Trophoblast cell (in vitro differentiated cells and primary cell): ENCODE measurements around the gene CCNB2.

ENCODE experiments used
- DNase-seq, 2 donors: peaks; one replicate each; pipeline ENCODE4 v3.0.0-alpha.2; 2016
- H2AFZ ChIP-seq: 2 replicates; pipeline ENCODE4 v1.6.1; 2013; ENCODE audit warnings: low read length, moderate library complexity, mild to moderate bottlenecking; ENCODE audit not compliant: insufficient read depth, poor library complexity
- H2AK5ac ChIP-seq: 2 replicates; pipeline ENCODE4 v1.6.1; 2013; ENCODE audit warnings: mild to moderate bottlenecking, low read length
- H2BK120ac ChIP-seq: 2 replicates; pipeline ENCODE4 v1.6.1; 2013; ENCODE audit warnings: low read length, mild to moderate bottlenecking, moderate library complexity; ENCODE audit not compliant: insufficient read depth, poor library complexity
- H2BK12ac ChIP-seq: 2 replicates; pipeline ENCODE4 v1.6.1; 2013; ENCODE audit warnings: mild to moderate bottlenecking, low read length, moderate library complexity
- H2BK5ac ChIP-seq: 2 replicates; pipeline ENCODE4 v1.6.1; 2013; ENCODE audit warnings: low read length, low read depth, moderate library complexity, mild to moderate bottlenecking; ENCODE audit not compliant: poor library complexity
- H3K14ac ChIP-seq: 2 replicates; pipeline ENCODE4 v1.6.1; 2013; ENCODE audit warnings: mild to moderate bottlenecking, low read length
- H3K18ac ChIP-seq: 2 replicates; pipeline ENCODE4 v1.6.1; 2013; ENCODE audit warnings: mild to moderate bottlenecking, low read length
- H3K23ac ChIP-seq: 2 replicates; pipeline ENCODE4 v1.6.1; 2013; ENCODE audit warnings: low read length
- H3K27ac ChIP-seq: 2 replicates; pipeline ENCODE4 v1.5.1; 2013; ENCODE audit warnings: low read depth, mild to moderate bottlenecking, inconsistent platforms, low read length, moderate library complexity
- H3K27me3 ChIP-seq: 2 replicates; pipeline ENCODE4 v1.6.1; 2013; ENCODE audit warnings: inconsistent platforms, mild to moderate bottlenecking, low read length, moderate library complexity; ENCODE audit not compliant: insufficient read depth
- H3K36me3 ChIP-seq, 2 experiments: 1 replicate in 1 of 2; 2 replicates in 1 of 2; pipeline ENCODE4 v1.6.1; 2013; ENCODE audit warnings: low read length in 2 of 2, mild to moderate bottlenecking in 2 of 2, moderate library complexity in 1 of 2; ENCODE audit not compliant: insufficient read depth in 2 of 2, control insufficient read depth in 1 of 2
- H3K4ac ChIP-seq: 2 replicates; pipeline ENCODE4 v1.6.1; 2013; ENCODE audit warnings: low read depth, mild to moderate bottlenecking, low read length, moderate library complexity
- H3K4me1 ChIP-seq, 2 experiments: 1 replicate in 1 of 2; 2 replicates in 1 of 2; pipeline ENCODE4 v1.6.1; 2013; ENCODE audit warnings: low read length in 2 of 2, mild to moderate bottlenecking in 2 of 2, moderate library complexity in 1 of 2; ENCODE audit not compliant: insufficient read depth in 2 of 2, control insufficient read depth in 1 of 2
- H3K4me2 ChIP-seq: 2 replicates; pipeline ENCODE4 v1.6.1; 2013; ENCODE audit warnings: inconsistent platforms, mild to moderate bottlenecking, low read length, moderate library complexity
- H3K4me3 ChIP-seq: 2 replicates; pipeline ENCODE4 v1.5.1; 2013; ENCODE audit warnings: mild to moderate bottlenecking, low read depth, low read length, inconsistent platforms
- H3K79me1 ChIP-seq: one replicate; pipeline ENCODE4 v1.6.1; 2013; ENCODE audit warnings: low read length
- H3K79me2 ChIP-seq: 2 replicates; pipeline ENCODE4 v1.6.1; 2013; ENCODE audit warnings: low read length, mild to moderate bottlenecking; ENCODE audit not compliant: control insufficient read depth, insufficient read depth, poor library complexity
- H3K9ac ChIP-seq: 2 replicates; pipeline ENCODE4 v1.6.1; 2013; ENCODE audit warnings: mild to moderate bottlenecking, low read length
- H3K9me3 ChIP-seq: 2 replicates; pipeline ENCODE4 v1.6.1; 2013; ENCODE audit warnings: low read depth, mild to moderate bottlenecking, control low read depth, inconsistent platforms, low read length; ENCODE audit not compliant: insufficient read depth
- H4K12ac ChIP-seq: 2 replicates; pipeline ENCODE4 v1.6.1; 2013; ENCODE audit warnings: low read depth, mild to moderate bottlenecking, low read length, moderate library complexity
- H4K8ac ChIP-seq: 2 replicates; pipeline ENCODE4 v1.6.1; 2013; ENCODE audit warnings: low read depth, mild to moderate bottlenecking, low read length, moderate library complexity
- H4K91ac ChIP-seq: one replicate; pipeline ENCODE4 v1.6.1; 2013; ENCODE audit warnings: low read depth, mild to moderate bottlenecking, low read length, moderate library complexity
- WGBS: extraction: QIAGEN DNeasy Blood & Tissue Kit; methylation state at CpG from one replicate; pipeline ENCODE4 v1.1.7; 2013; ENCODE audit warnings: missing lambda C conversion rate; ENCODE audit not compliant: insufficient read length, insufficient coverage; ENCODE audit errors: extremely low coverage; 5-methylcytosine and 5-hydroxymethylcytosine counted together

The CCNB2 gene

DNA sequence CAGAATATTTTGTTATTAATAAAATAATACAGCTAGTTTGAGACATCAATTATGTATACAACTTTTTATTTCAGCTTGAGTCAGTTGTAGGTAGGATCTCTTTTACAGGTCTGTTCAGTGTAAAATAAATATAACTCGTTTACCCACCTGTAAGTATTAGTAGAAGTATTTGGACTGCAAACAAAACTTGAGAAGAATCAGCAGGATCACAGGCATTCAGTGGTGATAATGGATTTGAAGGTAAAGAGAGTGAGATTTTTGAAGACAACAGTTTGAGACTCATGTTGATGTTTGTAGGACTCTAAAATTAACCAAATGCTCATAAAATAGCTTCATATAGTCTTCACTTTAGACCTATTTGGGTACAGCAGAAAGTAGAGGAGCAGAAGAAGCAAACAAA, 35.5 kb upstream of the CCNB2 start:
- no peaks in the 10 kb centered on the region for H3K4me1 ChIP-seq
- H3K23ac ChIP-seq, result no peak overlapping the region
- no peaks in the 10 kb centered on the region for H3K79me2 ChIP-seq
- H3K18ac ChIP-seq, result no peak overlapping the region
- H4K12ac ChIP-seq, result no peak overlapping the region
- no peak overlapping the region for H3K14ac ChIP-seq
- H3K27ac ChIP-seq, result no peak overlapping the region
- H4K91ac ChIP-seq, result no peak overlapping the region
- WGBS, result no CpG with 5 or more reads among the region's 1 CpG
- H2BK120ac ChIP-seq, result no peak overlapping the region
- no peak overlapping the region for H3K4me2 ChIP-seq
- DNase-seq, result no peak
- no peaks in the 10 kb centered on the region for H3K79me1 ChIP-seq
- no peak overlapping the region for H3K9ac ChIP-seq
- H3K27me3 ChIP-seq, result no peaks in the 10 kb centered on the region
- H2BK5ac ChIP-seq, result no peak overlapping the region
- H3K4ac ChIP-seq, result no peak overlapping the region
- no peak overlapping the region for H2AK5ac ChIP-seq
- peaks cover 29 to 35% of the 10 kb centered on the region in 2 experiments for H3K36me3 ChIP-seq
- H3K9me3 ChIP-seq, result no peaks in the 10 kb centered on the region
- no peak overlapping the region for H4K8ac ChIP-seq
- no peak overlapping the region for H2BK12ac ChIP-seq
- no peak overlapping the region for H2AFZ ChIP-seq
- no peak overlapping the region for H3K4me3 ChIP-seq

DNA sequence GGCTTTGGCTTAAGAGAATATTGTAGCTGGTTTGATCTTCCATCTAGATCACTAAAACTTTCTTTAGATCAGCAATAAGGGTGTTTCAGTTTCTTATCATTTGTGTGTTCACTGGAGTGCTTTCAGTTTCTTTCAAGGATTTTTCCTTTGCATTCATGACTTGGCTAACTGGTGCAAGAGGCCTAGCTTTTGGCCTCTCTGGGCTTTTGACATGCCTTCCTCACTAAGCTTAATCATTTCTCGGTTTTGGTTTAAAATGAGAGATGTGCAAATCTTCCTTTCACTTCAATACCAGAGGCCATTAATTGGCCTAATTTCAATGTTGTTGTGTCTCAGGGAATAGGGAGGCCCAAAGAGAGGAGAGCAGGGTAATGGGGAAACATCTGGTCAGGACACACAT, 30.3 kb upstream of the CCNB2 start:
- Histone ChIP-seq H3K4me2 (no peak overlapping the region), H2BK5ac (no peak overlapping the region), H4K8ac (no peak overlapping the region), H3K18ac (no peak overlapping the region), H3K27me3 (no peaks in the 10 kb centered on the region), H2BK12ac (no peak overlapping the region), H3K14ac (no peak overlapping the region), H4K12ac (no peak overlapping the region), H3K4me3 (no peak overlapping the region), H3K9me3 (no peaks in the 10 kb centered on the region), H3K4me1 (no peaks in the 10 kb centered on the region), H3K23ac (no peak overlapping the region), H4K91ac (no peak overlapping the region), H3K9ac (no peak overlapping the region), H3K36me3 (peaks cover 14 to 15% of the 10 kb centered on the region in 2 experiments), H2AFZ (no peak overlapping the region), H3K79me1 (no peaks in the 10 kb centered on the region), H2AK5ac (no peak overlapping the region), H3K79me2 (no peaks in the 10 kb centered on the region), H2BK120ac (no peak overlapping the region), H3K4ac (no peak overlapping the region), H3K27ac (no peak overlapping the region)
- no CpG with 5 or more reads among the region's 1 CpG for WGBS
- DNase-seq, result no peak

DNA sequence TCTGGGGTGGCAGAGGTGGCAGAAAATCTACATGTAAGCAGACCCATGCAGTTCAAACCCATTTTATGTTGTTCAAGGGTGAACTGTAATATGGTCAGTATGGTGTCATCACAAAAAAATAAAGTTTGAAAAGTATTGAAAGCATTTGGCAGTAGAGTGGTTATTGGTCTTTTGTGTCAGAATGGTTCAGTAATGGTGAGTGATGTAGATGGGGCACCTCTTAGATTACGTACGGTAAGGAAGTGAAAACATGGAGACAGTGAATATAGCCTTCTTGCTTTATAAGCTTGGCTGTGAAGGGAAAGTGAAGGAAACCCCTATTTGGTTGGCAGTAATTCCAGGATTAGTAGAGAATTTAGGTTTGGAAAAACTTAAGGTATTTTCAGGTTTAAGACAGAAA, 17.2 kb upstream of the CCNB2 start:
- Histone ChIP-seq H4K91ac (no peak overlapping the region), H3K9me3 (no peaks in the 10 kb centered on the region), H2BK12ac (no peak overlapping the region), H3K79me1 (no peaks in the 10 kb centered on the region), H4K12ac (no peak overlapping the region), H3K79me2 (no peaks in the 10 kb centered on the region), H2BK5ac (no peak overlapping the region), H3K9ac (no peak overlapping the region), H4K8ac (no peak overlapping the region), H3K36me3 (peaks cover 14 to 26% of the 10 kb centered on the region in 2 experiments), H3K23ac (no peak overlapping the region), H3K18ac (no peak overlapping the region), H2AK5ac (no peak overlapping the region), H3K27me3 (no peaks in the 10 kb centered on the region), H3K4me2 (no peak overlapping the region), H2BK120ac (no peak overlapping the region), H3K4ac (no peak overlapping the region), H2AFZ (no peak overlapping the region), H3K14ac (no peak overlapping the region), H3K4me1 (no peaks in the 10 kb centered on the region), H3K4me3 (no peak overlapping the region), H3K27ac (no peak overlapping the region)
- DNase-seq, result no peak
- no CpG with 5 or more reads among the region's 2 CpGs for WGBS

DNA sequence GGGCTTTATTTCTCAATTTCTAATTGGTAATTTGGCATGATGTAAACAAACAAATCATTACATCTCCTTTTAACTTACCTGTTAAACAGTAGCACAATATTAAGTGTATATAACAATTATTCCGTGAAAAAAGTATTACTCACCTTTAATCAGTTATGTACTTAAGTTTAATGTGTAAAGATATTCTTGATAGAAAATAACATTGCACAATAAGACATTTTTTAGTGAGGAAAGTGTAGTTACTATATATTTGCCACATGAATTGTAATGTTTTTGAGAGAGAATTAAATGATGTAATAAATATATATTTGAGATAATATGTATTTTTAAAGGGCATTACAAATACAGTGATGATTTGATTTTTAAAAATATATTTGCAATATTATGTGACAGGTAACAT, 10.9 kb upstream of the CCNB2 start:
- no peaks in the 10 kb centered on the region for H3K27me3 ChIP-seq
- no peak overlapping the region for H3K4ac ChIP-seq
- no peak overlapping the region for H4K8ac ChIP-seq
- no peak overlapping the region for H2AK5ac ChIP-seq
- H3K79me1 ChIP-seq, result no peaks in the 10 kb centered on the region
- no peaks in the 10 kb centered on the region for H3K79me2 ChIP-seq
- no peak overlapping the region for H4K12ac ChIP-seq
- no peak overlapping the region for H2BK120ac ChIP-seq
- no CpG with 5 or more reads among the region's 1 CpG for WGBS
- no peak overlapping the region for H3K27ac ChIP-seq
- H3K4me2 ChIP-seq, result no peak overlapping the region
- no peaks in the 10 kb centered on the region for H3K4me1 ChIP-seq
- no peak overlapping the region for H3K18ac ChIP-seq
- no peak overlapping the region for H3K14ac ChIP-seq
- no peak overlapping the region for H3K23ac ChIP-seq
- H2BK5ac ChIP-seq, result no peak overlapping the region
- peaks cover 18 to 20% of the 10 kb centered on the region in 2 experiments for H3K36me3 ChIP-seq
- DNase-seq, result no peak
- H3K9me3 ChIP-seq, result no peaks in the 10 kb centered on the region
- H2AFZ ChIP-seq, result no peak overlapping the region
- H4K91ac ChIP-seq, result no peak overlapping the region
- no peak overlapping the region for H3K4me3 ChIP-seq
- no peak overlapping the region for H2BK12ac ChIP-seq
- no peak overlapping the region for H3K9ac ChIP-seq
